ENCODE measurements around the gene SPRED2. TPM values are rescaled to one million over a fixed set of nuclear protein-coding genes. Genes with fewer than 3 reads are reported as not detected.

SPRED2 gene, protein sequence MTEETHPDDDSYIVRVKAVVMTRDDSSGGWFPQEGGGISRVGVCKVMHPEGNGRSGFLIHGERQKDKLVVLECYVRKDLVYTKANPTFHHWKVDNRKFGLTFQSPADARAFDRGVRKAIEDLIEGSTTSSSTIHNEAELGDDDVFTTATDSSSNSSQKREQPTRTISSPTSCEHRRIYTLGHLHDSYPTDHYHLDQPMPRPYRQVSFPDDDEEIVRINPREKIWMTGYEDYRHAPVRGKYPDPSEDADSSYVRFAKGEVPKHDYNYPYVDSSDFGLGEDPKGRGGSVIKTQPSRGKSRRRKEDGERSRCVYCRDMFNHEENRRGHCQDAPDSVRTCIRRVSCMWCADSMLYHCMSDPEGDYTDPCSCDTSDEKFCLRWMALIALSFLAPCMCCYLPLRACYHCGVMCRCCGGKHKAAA
- 10 to 100 TPM in 3 of 4 donors, 1 to 10 TPM in 1; 8.4 to 34.8 (median 29.7) TPM for total RNA-seq

DNA sequence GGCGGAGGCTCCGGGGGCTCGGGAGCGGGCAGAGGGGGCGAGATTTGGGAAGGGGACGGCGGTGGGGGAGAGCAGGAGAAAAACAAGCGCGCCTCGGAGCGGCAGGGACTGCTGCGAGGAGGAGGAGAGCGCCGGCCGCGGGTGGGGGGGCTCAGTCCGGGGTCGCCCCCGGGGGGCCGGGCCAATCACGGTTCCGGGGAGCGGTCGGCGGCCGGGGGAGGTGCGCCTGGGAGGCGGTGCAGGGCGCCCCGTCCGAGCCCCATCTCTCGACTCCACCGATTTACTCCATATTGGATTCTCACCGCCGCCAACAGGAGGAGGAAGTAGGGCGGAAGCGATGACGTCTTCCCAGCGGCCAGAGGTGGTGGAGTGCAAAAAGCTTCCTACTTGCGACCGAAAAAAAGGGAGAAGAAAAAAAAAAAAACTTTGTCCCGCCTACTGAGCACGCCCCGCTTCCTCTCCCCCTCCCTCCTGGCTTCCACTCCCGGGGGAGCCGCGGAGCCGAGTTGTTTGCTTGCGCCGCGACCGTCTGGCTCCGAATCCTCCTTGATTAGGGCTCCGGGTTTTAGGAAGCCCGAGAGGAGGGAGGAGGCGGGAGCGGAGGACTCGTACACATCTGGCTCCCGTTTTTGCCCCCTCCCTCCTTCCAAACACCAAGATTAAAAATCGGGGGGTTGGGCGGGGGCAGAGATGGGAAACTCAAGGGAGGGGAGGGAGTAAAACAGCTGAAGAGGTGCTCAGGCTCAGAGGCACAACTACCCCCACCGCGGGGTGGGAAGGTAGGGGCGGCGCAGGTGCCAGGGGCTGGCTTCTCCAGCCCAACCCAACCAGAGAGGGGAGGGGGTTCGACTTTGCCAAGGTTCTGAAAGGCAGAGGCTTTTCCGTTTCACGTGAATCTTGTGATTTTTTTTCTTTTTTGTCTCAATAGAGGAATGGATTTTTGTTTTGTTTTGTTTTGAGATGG is at the start of gene SPRED2:
Gene SPRED2, minus strand, starts transcription at position 373 of the 964 bp plus-strand sequence. CDS start 612 bp downstream, outside the sequence.
- in situ Hi-C loops (cut with MboI; ENCODE audit: low pct_ligation_motif_present in 1 of 4, low pct_unique_long_range_greater_than_20kb in 1 of 4, low sequenced_read_pairs in 3 of 4) (loop anchor here in 2 of 4 donors (25.0 kb wide), 1 partner anchor 170 kb away; no protein-coding TSS in a partner anchor), intact Hi-C loops (cut with DNase I; ENCODE audit: low total_unique reads) (no loop called here)
- Histone ChIP-seq H3K9me3 (no peaks in the 10 kb centered on the region), H3K4me1 (peaks cover 3 to 37% (median 12%) of the 10 kb centered on the region in 4 donors), H3K4me3 (peak within 1 kb of the TSS; percentile 64 to 94 (median 77)), H3K27ac (peak within 1 kb of the TSS; percentile 90 to 98 (median 94)), H3K27me3 (no peaks in the 10 kb centered on the region), H3K36me3 (no peaks in the 10 kb centered on the region)
- DNase-seq = peak; percentile 91
- WGBS, 2 donors (ENCODE audit: low coverage in 1 of 2) = 1 to 4% methylated on average over 10 to 63 of the region's 68 CpGs
- TF ChIP-seq, protein P1, sequence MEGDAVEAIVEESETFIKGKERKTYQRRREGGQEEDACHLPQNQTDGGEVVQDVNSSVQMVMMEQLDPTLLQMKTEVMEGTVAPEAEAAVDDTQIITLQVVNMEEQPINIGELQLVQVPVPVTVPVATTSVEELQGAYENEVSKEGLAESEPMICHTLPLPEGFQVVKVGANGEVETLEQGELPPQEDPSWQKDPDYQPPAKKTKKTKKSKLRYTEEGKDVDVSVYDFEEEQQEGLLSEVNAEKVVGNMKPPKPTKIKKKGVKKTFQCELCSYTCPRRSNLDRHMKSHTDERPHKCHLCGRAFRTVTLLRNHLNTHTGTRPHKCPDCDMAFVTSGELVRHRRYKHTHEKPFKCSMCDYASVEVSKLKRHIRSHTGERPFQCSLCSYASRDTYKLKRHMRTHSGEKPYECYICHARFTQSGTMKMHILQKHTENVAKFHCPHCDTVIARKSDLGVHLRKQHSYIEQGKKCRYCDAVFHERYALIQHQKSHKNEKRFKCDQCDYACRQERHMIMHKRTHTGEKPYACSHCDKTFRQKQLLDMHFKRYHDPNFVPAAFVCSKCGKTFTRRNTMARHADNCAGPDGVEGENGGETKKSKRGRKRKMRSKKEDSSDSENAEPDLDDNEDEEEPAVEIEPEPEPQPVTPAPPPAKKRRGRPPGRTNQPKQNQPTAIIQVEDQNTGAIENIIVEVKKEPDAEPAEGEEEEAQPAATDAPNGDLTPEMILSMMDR (IDR thresholded peaks at IDR 0.05) = peak in 3 of 5 experiments; percentile 15 to 30 (median 22)
- TF ChIP-seq EP300 (IDR thresholded peaks at IDR 0.05; ENCODE audit: low read depth) (no peak), POLR2A (IDR thresholded peaks at IDR 0.05) (peak; percentile 85), POLR2AphosphoS5 (IDR thresholded peaks at IDR 0.05) (peak in 2 of 3 donors; percentile 92 to 93)

DNA sequence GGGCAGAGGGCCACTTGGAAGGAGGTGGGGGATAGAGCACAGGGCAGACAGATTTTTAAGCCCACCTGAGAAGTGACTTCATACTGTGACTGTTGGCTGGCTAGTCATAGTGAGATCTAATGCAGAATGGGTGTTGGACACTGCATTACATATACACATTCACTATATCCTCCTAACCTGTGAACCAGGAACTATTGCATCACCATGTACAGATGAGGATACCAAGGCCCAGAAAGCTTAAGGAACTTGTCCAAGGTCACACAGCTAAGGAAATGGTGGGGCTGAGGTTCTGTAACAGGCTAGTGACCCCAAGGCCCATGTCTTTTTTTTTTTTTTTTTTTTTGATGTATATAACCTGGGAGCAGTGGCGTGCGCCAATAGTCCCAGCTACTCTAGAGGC is 49.6 kb upstream of the SPRED2 start:
- Histone ChIP-seq H3K27me3 (no peaks in the 10 kb centered on the region), H3K9me3 (no peaks in the 10 kb centered on the region), H3K27ac (no peak overlapping the region), H3K36me3 (no peaks in the 10 kb centered on the region), H3K4me1 (no peaks in the 10 kb centered on the region), H3K4me3 (no peak overlapping the region)
- intact Hi-C loops (cut with DNase I; ENCODE audit: low total_unique reads) = no loop called here
- DNase-seq = no peak
- whole genome bisulfite sequencing, 2 donors (ENCODE audit: low coverage in 1 of 2) = 100% methylated on average over 2 of the region's 2 CpGs
- TF ChIP-seq POLR2AphosphoS5 (IDR thresholded peaks at IDR 0.05) (no peak), POLR2A (IDR thresholded peaks at IDR 0.05) (no peak), EP300 (IDR thresholded peaks at IDR 0.05; ENCODE audit: low read depth) (no peak)
- TF ChIP-seq, protein P1 (IDR thresholded peaks at IDR 0.05) = no peak
- in situ Hi-C loops (cut with MboI; ENCODE audit: low pct_ligation_motif_present in 1 of 4, low pct_unique_long_range_greater_than_20kb in 1 of 4, low sequenced_read_pairs in 3 of 4) = no loop called here

DNA sequence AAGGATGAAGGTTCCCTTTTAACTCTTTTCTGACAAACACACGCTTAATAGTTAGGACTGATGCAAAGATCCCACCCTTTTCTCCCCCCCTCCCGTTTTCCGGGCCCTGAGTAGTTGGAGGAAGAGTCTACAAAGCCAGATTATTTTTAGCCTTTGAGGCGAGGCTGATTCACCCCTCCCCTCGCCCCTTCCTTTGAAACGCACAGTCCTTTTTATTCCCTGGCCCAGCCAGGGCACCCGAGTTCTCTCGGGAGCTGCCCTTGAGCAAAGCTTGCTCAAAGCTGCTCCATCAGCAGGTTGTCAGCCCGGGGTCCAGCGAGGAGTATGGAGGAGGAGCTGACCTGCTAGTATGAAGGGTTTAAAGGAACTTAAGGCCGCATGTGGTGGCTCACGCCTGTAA is 47.1 kb upstream of the SPRED2 start:
- DNase-seq = no peak
- H3K4me1 ChIP-seq = no peaks in the 10 kb centered on the region
- in situ Hi-C loops (cut with MboI; ENCODE audit: low pct_ligation_motif_present in 1 of 4, low pct_unique_long_range_greater_than_20kb in 1 of 4, low sequenced_read_pairs in 3 of 4) (no loop called here), intact Hi-C loops (cut with DNase I; ENCODE audit: low total_unique reads) (no loop called here)
- 84 to 91% methylated on average over 6 to 12 of the region's 12 CpGs for WGBS, 2 donors (ENCODE audit: low coverage in 1 of 2)
- H3K9me3 ChIP-seq = no peaks in the 10 kb centered on the region
- H3K4me3 ChIP-seq = no peak overlapping the region
- H3K36me3 ChIP-seq = no peaks in the 10 kb centered on the region
- no peaks in the 10 kb centered on the region for H3K27me3 ChIP-seq
- no peak overlapping the region for H3K27ac ChIP-seq
- TF ChIP-seq, protein P1 (IDR thresholded peaks at IDR 0.05) = no peak
- TF ChIP-seq POLR2A (IDR thresholded peaks at IDR 0.05) (no peak), EP300 (IDR thresholded peaks at IDR 0.05; ENCODE audit: low read depth) (no peak), POLR2AphosphoS5 (IDR thresholded peaks at IDR 0.05) (no peak)
